Ishikawa (cell line): ENCODE data around the gene PHF2.

Experiments used
- CREB1 ChIP-seq: IDR thresholded peaks from 2 replicates; pipeline ENCODE4 v1.6.1; 2012; ENCODE audit warnings: low read depth
- RAD21 ChIP-seq: IDR thresholded peaks from 2 replicates; pipeline ENCODE4 v1.6.1; 2012; ENCODE audit warnings: low read depth

DNA sequence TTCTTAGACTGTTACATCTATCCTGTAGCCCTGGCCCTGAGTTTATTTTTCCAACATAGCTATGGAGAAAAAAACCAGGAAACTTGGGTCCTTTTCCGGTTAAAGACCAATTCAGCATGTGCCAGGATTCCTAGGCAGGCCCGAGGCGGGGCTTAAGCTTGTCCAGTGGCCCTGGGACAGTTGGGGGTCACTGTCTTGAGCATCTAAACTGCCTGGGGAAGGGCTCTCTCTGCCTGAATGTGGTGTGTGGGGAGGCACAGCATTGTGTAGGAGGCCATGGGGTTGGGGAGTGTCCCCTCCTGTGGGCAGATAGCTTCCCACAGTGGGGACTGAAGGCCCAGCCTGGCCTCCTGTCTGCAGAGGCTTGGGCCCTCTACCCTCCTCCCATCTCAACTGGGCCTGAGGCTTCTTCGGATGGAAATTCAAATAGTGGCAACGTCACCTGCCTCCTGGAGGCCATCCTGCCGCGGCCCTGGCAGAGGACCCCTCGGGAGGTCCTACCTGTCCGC lies 88.8 kb downstream of the PHF2 start:
- TF ChIP-seq RAD21 = no peak
- no peak for TF ChIP-seq CREB1
